GM23338 (cell line): ENCODE measurements around the gene LRRC3B. TPM values are rescaled to one million over a fixed set of nuclear protein-coding genes. Genes with fewer than 3 reads are reported as not detected.

Experiments
- ATAC-seq: fragments of 200-7000 bp; cut with Tn5 transposase; 3 replicates; pipeline ENCODE4 v1.9.1; 2020
- DNase-seq: peaks from one replicate; pipeline ENCODE4 v3.0.0-alpha.2; 2015; ENCODE audit warnings: low spot score
- H2AFZ ChIP-seq: fragments of 200-600 bp; sonication (generic); 2 replicates; pipeline ENCODE4 v1.8.0; 2016; ENCODE audit warnings: antibody characterized with exemption, mild to moderate bottlenecking, moderate library complexity
- H3F3A ChIP-seq: fragments of 200-600 bp; sonication (generic); replicated peaks from 2 replicates; pipeline ENCODE4 v1.8.0; 2017; ENCODE audit warnings: antibody characterized with exemption, mixed run types, low read depth
- H3K27ac ChIP-seq: fragments of 200-600 bp; sonication (generic); 2 replicates; pipeline ENCODE4 v1.6.1; 2016; ENCODE audit warnings: low read depth
- H3K27me3 ChIP-seq: fragments of 200-600 bp; sonication (generic); 2 replicates; pipeline ENCODE4 v1.8.0; 2016; ENCODE audit warnings: mild to moderate bottlenecking, mixed run types, moderate library complexity; ENCODE audit not compliant: insufficient read depth
- H3K36me3 ChIP-seq: fragments of 200-600 bp; sonication (generic); 2 replicates; pipeline ENCODE4 v1.8.0; 2016; ENCODE audit warnings: mild to moderate bottlenecking; ENCODE audit not compliant: insufficient read depth
- H3K4me1 ChIP-seq: fragments of 200-600 bp; sonication (generic); 2 replicates; pipeline ENCODE4 v1.8.0; 2016; ENCODE audit warnings: mild to moderate bottlenecking, moderate library complexity; ENCODE audit not compliant: insufficient read depth
- H3K4me2 ChIP-seq: fragments of 200-600 bp; sonication (generic); 2 replicates; pipeline ENCODE4 v1.7.1; 2017; ENCODE audit warnings: mixed run types
- H3K4me3 ChIP-seq: fragments of 200-600 bp; sonication (generic); 2 replicates; pipeline ENCODE4 v1.6.1; 2016; ENCODE audit warnings: mixed run types
- H3K79me2 ChIP-seq: fragments of 200-600 bp; sonication (generic); replicated peaks from 2 replicates; pipeline ENCODE4 v1.8.0; 2017; ENCODE audit warnings: mild to moderate bottlenecking; ENCODE audit not compliant: insufficient read depth
- H3K9me2 ChIP-seq: fragments of 200-600 bp; sonication (generic); 2 replicates; pipeline ENCODE4 v1.8.0; 2017; ENCODE audit not compliant: insufficient read depth
- H4K20me1 ChIP-seq: fragments of 200-600 bp; sonication (generic); replicated peaks from 2 replicates; pipeline ENCODE4 v1.8.0; 2017; ENCODE audit warnings: mild to moderate bottlenecking; ENCODE audit not compliant: insufficient read depth
- H3K27ac Mint-ChIP-seq: 2 replicates; pipeline ENCODE4 v1.8.0; 2020; ENCODE audit warnings: inconsistent platforms, mild to moderate bottlenecking, moderate library complexity, mixed read lengths
- H3K27me3 Mint-ChIP-seq: 3 replicates; pipeline ENCODE4 v1.8.0; 2022; ENCODE audit warnings: low read depth, mild to moderate bottlenecking, moderate library complexity, mixed read lengths, inconsistent platforms; ENCODE audit not compliant: insufficient read depth, poor library complexity
- H3K36me3 Mint-ChIP-seq: 3 replicates; pipeline ENCODE4 v1.8.0; 2021; ENCODE audit warnings: low read depth, mild to moderate bottlenecking, inconsistent platforms, moderate library complexity, mixed read lengths
- H3K4me1 Mint-ChIP-seq: 3 replicates; pipeline ENCODE4 v1.8.0; 2020; ENCODE audit warnings: mild to moderate bottlenecking, inconsistent platforms, mixed read lengths
- H3K4me3 Mint-ChIP-seq: 3 replicates; pipeline ENCODE4 v1.8.0; 2021; ENCODE audit warnings: moderate library complexity, mild to moderate bottlenecking, inconsistent platforms, mixed read lengths
- H3K9me3 Mint-ChIP-seq: 3 replicates; pipeline ENCODE4 v1.8.0; 2020; ENCODE audit warnings: moderate library complexity, mild to moderate bottlenecking, inconsistent platforms, mixed read lengths
- EZH2phosphoT487 ChIP-seq: fragments of 200-600 bp; sonication (generic); IDR thresholded peaks from one replicate; pipeline ENCODE4 v1.8.1; 2018; ENCODE audit warnings: antibody characterized with exemption; ENCODE audit not compliant: unreplicated experiment
- JUNB ChIP-seq: IDR thresholded peaks from one replicate; pipeline ENCODE4 v1.6.1; 2016; ENCODE audit warnings: antibody characterized with exemption; ENCODE audit not compliant: unreplicated experiment
- NANOG ChIP-seq: IDR thresholded peaks from 2 replicates; pipeline ENCODE4 v1.6.1; 2016; ENCODE audit warnings: antibody characterized with exemption, borderline replicate concordance
- POLR2AphosphoS5 ChIP-seq: IDR thresholded peaks from 2 replicates; pipeline ENCODE4 v1.6.1; 2016; ENCODE audit warnings: antibody characterized with exemption, low read depth
- STAT1 ChIP-seq: IDR thresholded peaks from one replicate; pipeline ENCODE4 v1.6.1; 2016; ENCODE audit warnings: antibody characterized with exemption; ENCODE audit not compliant: unreplicated experiment
- ZNF114 ChIP-seq: fragments of 250-450 bp; sonication (Bioruptor Pico); IDR thresholded peaks from 2 replicates; pipeline ENCODE4 v1.5.0; 2020; ENCODE audit warnings: mild to moderate bottlenecking, moderate library complexity
- ZNF331 ChIP-seq: fragments of 250-450 bp; sonication (Bioruptor Pico); IDR thresholded peaks from 2 replicates; pipeline ENCODE4 v1.5.0; 2020; ENCODE audit warnings: low read depth, mild to moderate bottlenecking, moderate library complexity
- polyA plus RNA-seq: library from polyadenylated mRNA; unstranded; fragments of >200 nt; fragmentation: Nextera tagmentation; extraction: Ambion mirVana; gene quantifications from 2 replicates; pipeline ENCODE4 v1.2.1, GENCODE V29; 2016
- total RNA-seq: library from RNA; depleted of rRNA; stranded (reverse); fragments of >200 nt; shearing (Covaris generic); gene quantifications from 2 replicates; pipeline ENCODE4 v1.2.3, GENCODE V29; 2014
- TF ChIP-seq, protein P1 (sequence below): IDR thresholded peaks from one replicate; pipeline ENCODE4 v1.6.1; 2018; ENCODE audit warnings: antibody characterized with exemption; ENCODE audit not compliant: unreplicated experiment
- TF ChIP-seq, protein P2 (sequence below): fragments of 250-450 bp; sonication (Bioruptor Pico); IDR thresholded peaks from 2 replicates; pipeline ENCODE4 v1.5.0; 2020; ENCODE audit warnings: mild to moderate bottlenecking, moderate library complexity

Gene LRRC3B
- total and polyA plus RNA-seq, 2 experiments from 2014 or later, result 7.1 to 13.2 TPM

DNA sequence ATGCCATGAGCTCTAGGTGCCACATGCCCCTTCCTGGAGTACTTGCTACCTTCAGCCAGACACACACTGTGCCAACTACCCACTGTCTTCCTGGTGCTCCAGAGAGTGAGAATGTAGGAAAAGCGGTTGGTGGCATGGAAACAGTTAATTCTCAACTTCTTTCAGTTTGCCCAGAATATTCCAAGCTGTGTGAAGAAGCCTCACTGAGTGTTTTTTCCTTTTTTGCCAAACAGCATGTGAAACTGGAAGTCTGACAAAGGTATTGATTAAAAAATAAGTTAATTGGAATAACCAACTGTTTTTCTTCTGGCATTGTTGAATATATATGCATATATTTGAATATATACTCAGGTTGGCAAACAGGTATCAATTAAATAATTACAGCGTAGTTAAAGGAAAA, 52.8 kb downstream of the LRRC3B start (continued):
- TF ChIP-seq, protein P1, sequence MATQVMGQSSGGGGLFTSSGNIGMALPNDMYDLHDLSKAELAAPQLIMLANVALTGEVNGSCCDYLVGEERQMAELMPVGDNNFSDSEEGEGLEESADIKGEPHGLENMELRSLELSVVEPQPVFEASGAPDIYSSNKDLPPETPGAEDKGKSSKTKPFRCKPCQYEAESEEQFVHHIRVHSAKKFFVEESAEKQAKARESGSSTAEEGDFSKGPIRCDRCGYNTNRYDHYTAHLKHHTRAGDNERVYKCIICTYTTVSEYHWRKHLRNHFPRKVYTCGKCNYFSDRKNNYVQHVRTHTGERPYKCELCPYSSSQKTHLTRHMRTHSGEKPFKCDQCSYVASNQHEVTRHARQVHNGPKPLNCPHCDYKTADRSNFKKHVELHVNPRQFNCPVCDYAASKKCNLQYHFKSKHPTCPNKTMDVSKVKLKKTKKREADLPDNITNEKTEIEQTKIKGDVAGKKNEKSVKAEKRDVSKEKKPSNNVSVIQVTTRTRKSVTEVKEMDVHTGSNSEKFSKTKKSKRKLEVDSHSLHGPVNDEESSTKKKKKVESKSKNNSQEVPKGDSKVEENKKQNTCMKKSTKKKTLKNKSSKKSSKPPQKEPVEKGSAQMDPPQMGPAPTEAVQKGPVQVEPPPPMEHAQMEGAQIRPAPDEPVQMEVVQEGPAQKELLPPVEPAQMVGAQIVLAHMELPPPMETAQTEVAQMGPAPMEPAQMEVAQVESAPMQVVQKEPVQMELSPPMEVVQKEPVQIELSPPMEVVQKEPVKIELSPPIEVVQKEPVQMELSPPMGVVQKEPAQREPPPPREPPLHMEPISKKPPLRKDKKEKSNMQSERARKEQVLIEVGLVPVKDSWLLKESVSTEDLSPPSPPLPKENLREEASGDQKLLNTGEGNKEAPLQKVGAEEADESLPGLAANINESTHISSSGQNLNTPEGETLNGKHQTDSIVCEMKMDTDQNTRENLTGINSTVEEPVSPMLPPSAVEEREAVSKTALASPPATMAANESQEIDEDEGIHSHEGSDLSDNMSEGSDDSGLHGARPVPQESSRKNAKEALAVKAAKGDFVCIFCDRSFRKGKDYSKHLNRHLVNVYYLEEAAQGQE, result no peak
- TF ChIP-seq, protein P2, sequence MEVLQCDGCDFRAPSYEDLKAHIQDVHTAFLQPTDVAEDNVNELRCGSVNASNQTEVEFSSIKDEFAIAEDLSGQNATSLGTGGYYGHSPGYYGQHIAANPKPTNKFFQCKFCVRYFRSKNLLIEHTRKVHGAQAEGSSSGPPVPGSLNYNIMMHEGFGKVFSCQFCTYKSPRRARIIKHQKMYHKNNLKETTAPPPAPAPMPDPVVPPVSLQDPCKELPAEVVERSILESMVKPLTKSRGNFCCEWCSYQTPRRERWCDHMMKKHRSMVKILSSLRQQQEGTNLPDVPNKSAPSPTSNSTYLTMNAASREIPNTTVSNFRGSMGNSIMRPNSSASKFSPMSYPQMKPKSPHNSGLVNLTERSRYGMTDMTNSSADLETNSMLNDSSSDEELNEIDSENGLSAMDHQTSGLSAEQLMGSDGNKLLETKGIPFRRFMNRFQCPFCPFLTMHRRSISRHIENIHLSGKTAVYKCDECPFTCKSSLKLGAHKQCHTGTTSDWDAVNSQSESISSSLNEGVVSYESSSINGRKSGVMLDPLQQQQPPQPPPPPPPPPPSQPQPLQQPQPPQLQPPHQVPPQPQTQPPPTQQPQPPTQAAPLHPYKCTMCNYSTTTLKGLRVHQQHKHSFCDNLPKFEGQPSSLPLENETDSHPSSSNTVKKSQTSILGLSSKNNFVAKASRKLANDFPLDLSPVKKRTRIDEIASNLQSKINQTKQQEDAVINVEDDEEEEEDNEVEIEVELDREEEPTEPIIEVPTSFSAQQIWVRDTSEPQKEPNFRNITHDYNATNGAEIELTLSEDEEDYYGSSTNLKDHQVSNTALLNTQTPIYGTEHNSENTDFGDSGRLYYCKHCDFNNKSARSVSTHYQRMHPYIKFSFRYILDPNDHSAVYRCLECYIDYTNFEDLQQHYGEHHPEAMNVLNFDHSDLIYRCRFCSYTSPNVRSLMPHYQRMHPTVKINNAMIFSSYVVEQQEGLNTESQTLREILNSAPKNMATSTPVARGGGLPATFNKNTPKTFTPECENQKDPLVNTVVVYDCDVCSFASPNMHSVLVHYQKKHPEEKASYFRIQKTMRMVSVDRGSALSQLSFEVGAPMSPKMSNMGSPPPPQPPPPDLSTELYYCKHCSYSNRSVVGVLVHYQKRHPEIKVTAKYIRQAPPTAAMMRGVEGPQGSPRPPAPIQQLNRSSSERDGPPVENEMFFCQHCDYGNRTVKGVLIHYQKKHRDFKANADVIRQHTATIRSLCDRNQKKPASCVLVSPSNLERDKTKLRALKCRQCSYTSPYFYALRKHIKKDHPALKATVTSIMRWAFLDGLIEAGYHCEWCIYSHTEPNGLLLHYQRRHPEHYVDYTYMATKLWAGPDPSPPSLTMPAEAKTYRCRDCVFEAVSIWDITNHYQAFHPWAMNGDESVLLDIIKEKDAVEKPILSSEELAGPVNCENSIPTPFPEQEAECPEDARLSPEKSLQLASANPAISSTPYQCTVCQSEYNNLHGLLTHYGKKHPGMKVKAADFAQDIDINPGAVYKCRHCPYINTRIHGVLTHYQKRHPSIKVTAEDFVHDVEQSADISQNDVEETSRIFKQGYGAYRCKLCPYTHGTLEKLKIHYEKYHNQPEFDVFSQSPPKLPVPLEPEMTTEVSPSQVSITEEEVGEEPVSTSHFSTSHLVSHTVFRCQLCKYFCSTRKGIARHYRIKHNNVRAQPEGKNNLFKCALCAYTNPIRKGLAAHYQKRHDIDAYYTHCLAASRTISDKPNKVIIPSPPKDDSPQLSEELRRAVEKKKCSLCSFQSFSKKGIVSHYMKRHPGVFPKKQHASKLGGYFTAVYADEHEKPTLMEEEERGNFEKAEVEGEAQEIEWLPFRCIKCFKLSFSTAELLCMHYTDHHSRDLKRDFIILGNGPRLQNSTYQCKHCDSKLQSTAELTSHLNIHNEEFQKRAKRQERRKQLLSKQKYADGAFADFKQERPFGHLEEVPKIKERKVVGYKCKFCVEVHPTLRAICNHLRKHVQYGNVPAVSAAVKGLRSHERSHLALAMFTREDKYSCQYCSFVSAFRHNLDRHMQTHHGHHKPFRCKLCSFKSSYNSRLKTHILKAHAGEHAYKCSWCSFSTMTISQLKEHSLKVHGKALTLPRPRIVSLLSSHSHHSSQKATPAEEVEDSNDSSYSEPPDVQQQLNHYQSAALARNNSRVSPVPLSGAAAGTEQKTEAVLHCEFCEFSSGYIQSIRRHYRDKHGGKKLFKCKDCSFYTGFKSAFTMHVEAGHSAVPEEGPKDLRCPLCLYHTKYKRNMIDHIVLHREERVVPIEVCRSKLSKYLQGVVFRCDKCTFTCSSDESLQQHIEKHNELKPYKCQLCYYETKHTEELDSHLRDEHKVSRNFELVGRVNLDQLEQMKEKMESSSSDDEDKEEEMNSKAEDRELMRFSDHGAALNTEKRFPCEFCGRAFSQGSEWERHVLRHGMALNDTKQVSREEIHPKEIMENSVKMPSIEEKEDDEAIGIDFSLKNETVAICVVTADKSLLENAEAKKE (CRISPR knock-in tag), result no peak
- TF ChIP-seq STAT1, result no peak

DNA sequence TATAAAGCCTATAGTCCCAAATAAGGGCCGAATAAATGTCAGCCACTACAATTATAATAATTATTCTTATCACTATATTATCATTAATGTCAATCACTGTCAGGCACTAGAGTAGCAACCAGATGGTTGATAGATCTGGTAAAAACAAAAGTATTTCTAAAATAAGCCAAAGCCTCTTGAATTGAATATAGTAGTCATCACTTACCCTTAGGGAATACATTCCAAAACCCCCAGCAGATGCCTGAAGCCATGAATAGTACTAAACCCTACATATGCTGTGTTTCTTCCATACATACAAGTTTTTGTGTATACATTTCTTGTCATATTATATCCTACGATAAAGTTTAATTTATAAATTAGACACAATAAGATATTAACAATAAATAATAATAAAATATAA, 59.1 kb downstream of the LRRC3B start:
- Mint-ChIP-seq H3K4me1 (peaks cover 3% of the 10 kb centered on the region; the same call in 1 of the 3 replicates), H3K9me3 (peaks cover 2% of the 10 kb centered on the region; the same call in 1 of the 3 replicates), H3K27ac (no peak overlapping the region), H3K36me3 (no peaks in the 10 kb centered on the region), H3K27me3 (no peaks in the 10 kb centered on the region), H3K4me3 (no peak overlapping the region)
- Histone ChIP-seq H3K4me3 (no peak overlapping the region), H3K27ac (no peak overlapping the region), H4K20me1 (no peaks in the 10 kb centered on the region; the same call in 1 of the 2 replicates), H3K27me3 (no peaks in the 10 kb centered on the region), H2AFZ (no peak overlapping the region), H3K4me2 (no peak overlapping the region), H3F3A (no peaks in the 10 kb centered on the region), H3K36me3 (no peaks in the 10 kb centered on the region), H3K4me1 (no peaks in the 10 kb centered on the region), H3K9me2 (peaks cover 4% of the 10 kb centered on the region; the same call in 1 of the 2 replicates), H3K79me2 (no peaks in the 10 kb centered on the region; the same call in 1 of the 2 replicates)
- DNase-seq (no peak), ATAC-seq (no peak)
- TF ChIP-seq POLR2AphosphoS5, result no peak
- TF ChIP-seq NANOG, result no peak
- no peak for TF ChIP-seq EZH2phosphoT487
- TF ChIP-seq, protein P1, result no peak
- TF ChIP-seq STAT1, result no peak
- no peak for TF ChIP-seq ZNF331 (CRISPR knock-in tag)
- TF ChIP-seq JUNB, result no peak
- no peak for TF ChIP-seq ZNF114 (CRISPR knock-in tag)
